GM18511 (cell line): ENCODE measurements around the gene SLC46A2.

ENCODE experiments used
- ATAC-seq: cut with Tn5 transposase; IDR thresholded peaks from one replicate; pipeline ENCODE4 v1.9.1; 2021; ENCODE audit warnings: mild to moderate bottlenecking, moderate library complexity; ENCODE audit not compliant: unreplicated experiment

Gene SLC46A2

DNA sequence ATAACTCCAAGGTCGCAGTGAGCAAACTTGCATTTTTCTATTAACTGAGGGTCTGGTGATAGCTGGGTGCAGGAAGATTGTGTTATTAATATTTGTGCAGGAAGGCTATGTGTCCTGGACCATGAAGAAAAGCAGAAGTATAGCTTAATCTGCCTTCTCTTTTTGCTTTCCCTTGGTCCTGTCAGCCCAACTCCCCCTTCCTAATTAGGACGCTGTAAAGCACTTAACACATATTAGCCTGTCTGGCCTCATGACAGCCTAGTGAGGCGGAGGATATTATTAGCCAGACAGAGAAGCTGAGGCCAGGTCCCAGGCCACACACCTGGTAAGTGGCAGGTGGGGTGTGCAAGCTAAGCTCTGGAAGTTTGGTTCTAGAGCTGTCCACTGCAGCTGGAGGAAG lies 29.5 kb downstream of the SLC46A2 start:
- no peak for ATAC-seq

DNA sequence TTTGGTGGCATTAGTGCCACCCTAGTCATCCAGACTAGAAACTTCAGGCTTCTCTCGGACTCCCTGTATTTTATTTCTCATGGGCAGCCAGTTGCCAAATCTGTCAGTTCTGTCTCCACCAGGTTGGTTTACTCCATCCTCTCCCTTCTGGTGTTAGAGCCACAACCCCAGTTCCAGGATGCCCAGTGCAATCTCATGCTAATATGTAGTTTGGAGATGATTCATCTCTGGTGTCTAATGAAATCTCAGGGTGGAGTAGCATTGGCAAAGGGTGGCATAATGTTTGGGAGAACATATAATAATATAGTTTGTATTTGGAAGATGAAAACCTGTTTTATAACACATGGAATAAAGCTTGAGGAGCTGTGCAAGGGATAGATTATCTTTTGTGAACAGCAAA lies 30.2 kb downstream of the SLC46A2 start:
- no peak for ATAC-seq

GRCh38 chr9:112858625-112859147 lies 32.0 kb downstream of the SLC46A2 start:
- peak; percentile 73 for ATAC-seq

DNA sequence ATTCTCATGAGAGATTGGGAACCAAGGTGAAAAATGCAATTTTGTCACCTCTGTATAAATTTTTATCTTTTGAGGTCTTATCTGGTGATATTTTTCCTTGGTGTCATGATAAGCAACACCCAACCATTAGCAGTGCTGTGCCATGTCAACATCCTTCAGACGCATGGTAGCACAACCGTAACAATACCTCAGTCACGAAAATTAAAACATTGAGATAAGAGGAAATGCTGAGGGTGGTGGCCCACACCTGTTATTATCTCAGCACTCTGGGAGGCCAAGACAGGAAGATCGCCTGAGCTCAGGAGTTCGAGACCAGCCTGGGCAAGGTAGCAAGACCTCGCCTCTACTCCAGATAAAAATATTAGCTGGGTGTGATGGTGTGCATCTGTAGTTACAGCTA lies 32.7 kb downstream of the SLC46A2 start:
- no peak for ATAC-seq

DNA sequence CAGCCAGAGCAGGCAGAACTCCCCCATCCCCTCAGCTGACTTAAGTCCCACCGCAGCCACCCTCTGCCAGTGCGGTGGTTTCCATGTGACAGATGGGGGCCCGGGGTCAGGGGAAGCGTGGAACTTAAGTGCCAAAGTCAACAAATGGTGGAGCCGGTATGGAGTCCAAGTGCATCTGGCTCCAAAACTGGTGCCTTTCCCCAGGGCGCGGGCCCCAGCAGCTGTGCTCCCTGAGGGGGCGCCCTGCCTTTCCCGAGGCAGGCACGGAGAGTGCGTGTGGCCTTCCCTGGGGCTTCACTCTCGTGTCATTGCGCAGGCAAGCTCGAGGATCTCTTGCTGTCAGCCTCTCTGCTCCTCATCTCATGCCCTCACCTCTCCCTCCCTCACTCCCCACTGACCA lies 33.8 kb downstream of the SLC46A2 start:
- ATAC-seq: no peak

DNA sequence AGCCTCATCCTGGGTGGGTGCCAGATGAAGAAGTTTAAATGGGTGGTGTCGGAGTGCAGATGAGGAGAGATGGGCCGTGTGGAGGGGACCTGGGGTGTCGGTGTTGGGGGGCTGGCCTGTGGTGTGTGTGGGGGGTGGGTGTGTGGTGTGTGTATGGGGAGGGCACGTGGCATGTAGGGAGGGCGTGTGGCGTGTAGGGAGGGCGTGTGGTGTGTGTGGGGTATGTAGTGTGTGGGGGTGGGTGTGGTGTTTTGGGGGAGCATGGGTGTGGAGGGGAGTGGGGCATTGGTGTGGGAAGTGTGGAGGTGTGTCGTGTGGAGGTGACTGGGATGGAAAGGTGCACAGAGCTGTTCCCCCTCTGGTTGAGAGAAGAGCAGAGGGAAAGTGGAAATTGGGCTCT lies 34.5 kb downstream of the SLC46A2 start:
- ATAC-seq: no peak

- ATAC-seq: no peak
Measured at GRCh38 chr9:112854657-112855056, 36.0 kb downstream of the SLC46A2 start.

- no peak for ATAC-seq
Measured at GRCh38 chr9:112853882-112854585, 36.6 kb downstream of the SLC46A2 start.

GRCh38 chr9:112852741-112853504 lies 37.8 kb downstream of the SLC46A2 start:
- no peak for ATAC-seq

DNA sequence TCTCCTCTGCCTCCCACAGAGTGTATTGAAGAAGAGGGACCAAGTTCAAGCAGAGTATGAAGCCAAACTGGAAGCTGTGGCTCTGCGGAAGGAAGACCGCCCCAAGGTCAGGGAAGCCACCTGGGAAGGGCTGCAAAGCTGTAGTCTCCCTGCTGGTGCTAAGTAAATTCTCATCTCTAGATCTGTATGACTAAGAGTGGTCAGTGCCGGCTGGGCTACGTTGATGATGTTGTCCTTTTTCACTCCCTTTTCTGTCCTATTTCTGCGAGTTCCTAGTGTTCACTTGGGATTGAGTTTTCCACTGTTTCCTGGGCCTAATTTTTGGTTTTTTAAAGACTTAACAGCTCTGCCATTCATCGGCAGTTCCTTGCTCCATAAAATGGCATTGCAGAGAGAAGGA lies 39.8 kb downstream of the SLC46A2 start:
- no peak for ATAC-seq

DNA sequence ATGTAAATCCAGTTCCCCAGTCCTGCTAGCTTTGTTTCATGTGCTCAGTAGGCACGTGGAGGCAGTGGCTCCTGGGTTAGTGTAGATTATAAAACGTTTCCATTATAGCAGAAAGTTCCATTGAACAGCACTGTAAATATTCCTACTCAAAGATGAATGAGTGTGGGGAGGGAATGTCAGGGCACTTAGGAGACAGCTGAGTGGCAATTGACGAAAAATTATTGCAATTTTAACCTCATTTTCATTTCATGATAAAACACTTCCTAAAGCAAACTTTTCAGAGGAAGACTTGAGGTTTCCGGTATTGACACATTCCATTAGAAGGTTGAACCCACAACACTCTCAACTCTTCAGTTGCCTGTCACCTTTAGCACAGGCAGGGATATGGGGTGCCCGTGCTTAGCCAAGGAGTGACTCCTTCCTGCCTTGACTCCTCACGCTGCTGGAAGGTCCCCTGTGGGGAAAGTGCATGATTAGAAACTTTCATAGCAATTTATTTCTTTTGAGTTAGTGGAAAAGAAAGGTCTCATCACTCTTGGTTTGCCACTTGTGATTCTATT lies 41.2 kb downstream of the SLC46A2 start:
- ATAC-seq: no peak

DNA sequence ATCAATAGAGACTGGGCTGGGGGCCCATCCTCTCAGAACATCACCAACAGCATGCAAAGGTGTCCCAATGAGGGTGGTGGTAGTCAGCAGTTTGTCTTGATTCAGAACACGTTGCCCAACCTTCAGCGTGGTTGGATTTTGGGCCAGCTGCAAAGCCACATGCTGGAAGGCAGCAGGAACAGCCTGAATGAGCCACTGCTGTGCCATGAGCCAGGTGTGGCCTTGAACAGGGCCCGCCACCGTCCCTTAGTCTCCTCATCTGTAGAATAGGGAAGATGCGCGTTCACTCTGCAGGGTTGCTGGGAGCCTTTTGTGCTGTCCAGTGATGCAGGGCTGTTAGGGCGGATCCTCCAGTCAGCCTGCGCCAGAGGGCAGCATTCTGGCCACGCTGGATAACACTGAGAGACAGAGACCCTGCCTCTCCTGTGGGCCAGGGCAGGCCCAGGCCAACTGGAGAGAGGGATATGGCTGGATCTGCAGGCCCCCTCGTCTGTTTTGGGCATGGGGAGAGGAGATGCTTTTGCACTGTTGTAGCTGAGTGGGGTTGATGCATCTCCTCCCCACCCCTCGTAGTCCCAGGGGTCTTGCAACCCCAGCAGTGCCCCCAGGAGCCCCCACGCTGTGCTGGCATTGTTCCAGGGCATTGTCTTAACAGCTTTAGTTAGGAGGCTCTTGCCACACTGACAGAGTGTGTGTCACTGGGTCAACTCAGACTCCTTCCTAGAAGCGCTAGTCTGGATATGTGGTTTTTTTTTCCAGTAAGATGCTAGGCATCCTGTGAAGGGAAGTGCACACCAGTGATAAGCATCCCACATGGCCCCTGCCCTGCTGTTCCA lies 42.1 kb downstream of the SLC46A2 start:
- no peak for ATAC-seq

- no peak for ATAC-seq
Measured at GRCh38 chr9:112846528-112847488, 43.9 kb downstream of the SLC46A2 start.

GRCh38 chr9:112844771-112845542 lies 45.7 kb downstream of the SLC46A2 start:
- peak; percentile 97 for ATAC-seq

DNA sequence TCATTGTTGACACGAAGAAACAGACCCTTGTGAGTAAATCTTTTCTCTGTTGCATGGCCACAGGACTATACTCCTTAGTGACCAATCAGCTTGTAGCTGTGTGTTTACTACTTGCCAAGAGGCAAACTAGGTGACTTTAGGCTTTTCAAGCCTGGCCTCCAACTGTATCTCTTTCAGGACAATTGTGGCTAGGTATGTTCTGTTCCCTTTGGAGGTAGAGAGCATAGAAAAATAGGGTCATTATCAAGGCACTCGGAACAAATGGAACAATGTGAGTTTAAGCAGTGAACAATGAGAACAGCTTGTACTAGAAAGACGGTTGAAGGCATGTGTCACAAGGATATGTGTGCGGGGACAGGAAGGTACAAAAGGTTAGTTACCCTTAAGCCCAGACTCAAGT lies 48.1 kb downstream of the SLC46A2 start:
- no peak for ATAC-seq

DNA sequence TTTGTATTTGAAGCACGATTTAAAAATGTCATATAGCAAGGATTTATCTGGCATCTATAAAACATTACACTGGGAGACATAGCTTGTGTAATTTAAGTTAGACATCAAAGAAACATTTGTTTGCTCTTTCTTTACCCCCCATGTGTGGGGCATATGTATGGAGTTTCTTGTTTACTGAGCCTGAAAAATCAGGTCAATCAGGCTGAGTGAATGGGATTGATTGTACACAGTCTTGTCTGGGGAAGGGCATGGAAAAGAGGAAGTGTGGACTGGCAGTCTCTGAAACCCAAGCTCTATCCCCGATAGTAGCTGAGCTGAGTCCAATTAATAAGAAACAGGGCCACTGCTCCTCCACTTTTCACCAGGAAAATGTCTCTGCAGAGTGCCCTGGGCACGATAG lies 49.4 kb downstream of the SLC46A2 start:
- no peak for ATAC-seq

- no peak for ATAC-seq
Measured at GRCh38 chr9:112839331-112839730, 51.3 kb downstream of the SLC46A2 start.

- ATAC-seq: no peak
Measured at GRCh38 chr9:112838342-112838741, 52.3 kb downstream of the SLC46A2 start.

- no peak for ATAC-seq
Measured at GRCh38 chr9:112836394-112836793, 54.3 kb downstream of the SLC46A2 start.
